HepG2 (cell line): ENCODE results near the gene BAIAP3.

Experiments
- EZH2 ChIP-seq: conservative IDR thresholded peaks from 2 replicates; pipeline ENCODE4 v1.6.1; 2012; ENCODE audit warnings: mild to moderate bottlenecking, low read depth, low read length, moderate library complexity
- MAFK ChIP-seq, 2 experiments: IDR thresholded peaks in 1 of 2; conservative IDR thresholded peaks in 1 of 2; 2 replicates each; pipeline ENCODE4 v1.6.1; 2011; ENCODE audit warnings: improper control_type of control experiment in 2 of 2, low read length in 2 of 2
- ZFX ChIP-seq: sonication (generic); formaldehyde crosslinking; IDR thresholded peaks from 2 replicates; pipeline ENCODE4 v1.4.0; 2020; ENCODE audit warnings: mild to moderate bottlenecking, low read depth, missing genetic modification reagents, moderate library complexity

DNA sequence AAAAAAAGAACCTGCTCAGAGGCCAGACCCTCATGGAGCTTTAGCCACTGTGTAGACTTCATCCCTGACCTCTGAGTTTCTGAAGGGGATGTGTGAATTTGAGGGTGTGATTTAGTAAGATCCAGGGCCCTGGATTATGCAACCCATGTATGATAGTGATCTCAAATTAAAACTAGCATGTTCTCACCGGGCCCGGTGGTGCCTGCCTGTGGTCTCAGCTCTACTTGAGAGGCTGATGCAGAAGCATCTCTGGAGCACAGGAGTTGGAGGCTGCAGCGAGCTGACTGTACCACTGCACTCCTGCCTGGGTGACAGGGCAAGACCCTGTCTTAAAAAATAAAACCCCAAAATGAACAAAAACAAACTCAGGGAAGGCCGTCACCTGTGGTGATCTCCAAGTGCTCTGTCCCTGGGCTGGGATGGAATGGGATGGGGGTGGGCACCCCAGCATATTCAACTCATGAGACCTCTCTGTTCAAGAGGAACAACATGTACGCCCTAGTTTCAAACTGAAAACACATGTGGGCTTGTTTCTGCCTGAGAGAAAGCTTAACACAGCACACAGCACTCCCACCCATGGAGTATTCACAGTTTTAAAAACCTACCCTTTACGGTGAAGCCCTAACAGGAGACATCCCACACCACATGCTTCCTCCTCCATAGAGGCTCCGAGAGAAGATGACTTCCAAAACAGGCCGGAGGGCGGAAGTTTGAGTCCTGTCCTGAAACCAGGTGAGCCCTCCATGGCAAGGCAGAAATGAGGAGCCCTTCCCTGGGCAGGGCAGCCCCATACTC is 48.4 kb downstream of the BAIAP3 start:
- no peak for TF ChIP-seq ZFX (CRISPR knock-in tag)
- TF ChIP-seq EZH2: no peak
- no peak for TF ChIP-seq MAFK (conservative IDR thresholded peaks at IDR 0.05 in 1 of 2, IDR thresholded peaks at IDR 0.05 in 1 of 2; ENCODE audit: low read length in 2 of 2)
